ENCODE measurements around the gene SCAMP4.
A peak's percentile ranks its signal among the peaks of the same experiment; 100 is the strongest.
"Not testable (repeated sequence)": the region's sequence is repeated elsewhere in the genome, so short reads cannot be mapped to it uniquely, and the experiment has no call there.

The SCAMP4 gene

GRCh38 chr19:1882786-1883692, 22.2 kb upstream of the SCAMP4 start:
- DNase-seq (ENCODE audit: low read depth in 2 of 2): no peak

GRCh38 chr19:1883784-1884183, 21.4 kb upstream of the SCAMP4 start:
- DNase-seq (ENCODE audit: low read depth in 2 of 2): no peak

GRCh38 chr19:1884291-1884718, 20.9 kb upstream of the SCAMP4 start:
- DNase-seq (ENCODE audit: low read depth in 2 of 2): peak in 1 of 2 donors; percentile 61

DNA sequence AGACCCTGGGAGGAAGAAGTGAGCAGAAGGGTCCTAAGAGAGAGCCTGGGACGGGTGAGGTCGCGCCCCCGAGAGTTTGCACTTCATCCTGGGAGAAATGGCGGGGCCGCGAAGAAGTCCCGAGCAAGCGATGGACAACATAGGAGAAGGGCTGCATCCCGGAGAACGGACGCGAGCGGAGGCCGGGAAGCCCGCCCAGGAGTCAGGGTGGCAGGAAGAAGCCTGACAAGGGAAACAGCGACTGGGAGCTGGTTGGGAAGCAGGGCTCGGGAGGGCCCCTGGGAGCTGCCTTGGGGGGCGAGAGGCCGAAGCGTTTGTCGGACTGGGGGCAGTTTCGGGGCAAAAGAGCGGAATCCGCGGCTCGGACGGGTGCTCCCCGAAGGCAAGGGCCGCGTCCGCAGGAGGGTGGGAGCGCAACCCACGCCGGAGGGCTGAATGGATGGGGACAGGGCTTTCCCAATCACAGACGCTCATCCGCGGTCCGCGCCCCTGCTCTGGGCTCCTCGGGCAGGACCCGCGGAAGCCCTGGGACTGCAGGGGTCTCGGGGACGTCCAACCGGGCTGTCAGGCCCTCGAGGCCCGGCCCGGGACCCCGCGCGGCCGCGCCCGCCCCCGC, 20.4 kb upstream of the SCAMP4 start:
- no peak for DNase-seq (ENCODE audit: low read depth in 2 of 2)

DNA sequence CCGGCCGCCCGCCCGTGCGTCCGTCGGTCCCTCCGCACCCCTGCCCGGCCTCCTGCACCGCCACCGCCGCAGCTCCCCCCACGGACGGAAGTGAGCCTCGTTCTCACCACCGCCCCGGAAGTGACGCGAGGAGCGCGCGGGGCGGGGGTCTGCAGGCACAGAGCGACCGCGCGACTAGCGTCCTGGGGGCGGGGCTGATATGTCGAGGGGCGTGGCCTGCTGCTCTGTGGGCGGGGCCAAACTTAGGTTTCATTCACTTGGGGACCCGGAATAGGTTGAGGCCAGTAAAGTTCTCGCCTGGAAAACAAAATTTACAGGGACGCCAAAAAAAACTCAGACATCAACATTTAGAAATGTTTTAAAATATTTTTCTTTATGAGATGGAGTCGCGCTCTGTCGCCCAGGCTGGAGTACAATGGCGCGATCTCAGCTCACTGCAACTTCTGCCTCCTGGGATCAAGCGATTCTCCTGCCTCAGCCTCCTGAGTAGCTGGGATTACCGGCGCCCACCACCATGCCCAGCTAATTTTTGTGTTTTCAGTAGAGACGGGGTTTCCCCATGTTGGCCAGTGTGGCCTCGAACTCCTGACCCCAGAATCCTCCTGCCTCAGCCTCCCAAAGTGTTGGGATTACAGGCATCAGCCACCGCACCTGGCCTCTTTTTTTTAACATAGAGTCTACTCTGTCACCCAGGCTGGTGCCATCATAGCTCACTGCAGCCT, 19.6 kb upstream of the SCAMP4 start, which contains the start of gene ABHD17A:
TSS of gene ABHD17A (minus strand) at position 99 of the 722 bp plus-strand sequence. CDS start 3,930 bp downstream, outside the sequence.
- DNase-seq (ENCODE audit: low read depth in 2 of 2): peak; percentile 88 to 93

- not testable (repeated sequence) for DNase-seq (ENCODE audit: low read depth in 2 of 2)
Observed at GRCh38 chr19:1886360-1886759, 18.8 kb upstream of the SCAMP4 start.

GRCh38 chr19:1888385-1888784, 16.8 kb upstream of the SCAMP4 start:
- DNase-seq (ENCODE audit: low read depth in 2 of 2): no peak

DNA sequence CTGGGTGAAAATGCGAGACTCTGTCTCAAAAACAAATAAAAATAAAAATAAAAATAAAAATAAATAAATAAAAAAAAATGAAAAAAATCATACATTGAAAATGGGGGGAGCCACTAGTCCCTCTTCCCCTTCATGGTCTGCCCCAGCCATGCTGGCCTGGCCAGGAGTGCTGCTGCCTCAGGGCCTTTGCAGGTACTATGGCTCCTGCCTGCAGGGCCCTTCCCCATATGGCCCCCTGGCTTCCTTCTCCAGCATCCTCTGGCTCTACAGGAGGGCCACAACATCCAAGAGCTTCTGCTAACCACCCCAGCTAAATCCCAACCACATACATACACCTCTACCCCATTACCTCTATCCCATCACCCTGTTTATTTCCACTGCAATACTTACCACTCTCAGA, 15.3 kb upstream of the SCAMP4 start:
- no peak for DNase-seq (ENCODE audit: low read depth in 2 of 2)

DNA sequence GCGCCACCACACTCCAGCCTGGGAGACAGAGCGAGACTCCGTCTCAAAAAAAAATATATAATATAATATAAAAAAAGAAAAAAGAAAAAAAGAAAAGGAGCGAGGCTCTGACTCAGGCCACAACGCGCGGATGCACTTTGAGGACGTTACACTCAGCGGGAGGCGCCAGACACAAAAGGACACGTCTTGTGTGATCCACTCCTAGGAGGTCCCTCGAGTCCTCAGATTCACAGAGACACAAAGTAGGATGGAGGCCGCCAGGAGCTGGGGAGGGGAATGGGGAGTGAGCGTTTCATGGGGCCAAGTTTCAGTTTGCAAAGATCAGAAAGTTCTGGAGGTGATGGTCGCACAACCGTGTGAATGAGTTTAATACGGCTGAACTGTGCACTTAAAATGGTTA, 11.4 kb upstream of the SCAMP4 start:
- no peak for DNase-seq (ENCODE audit: low read depth in 2 of 2)

- no peak for DNase-seq (ENCODE audit: low read depth in 2 of 2)
Observed at GRCh38 chr19:1896508-1896907, 8.7 kb upstream of the SCAMP4 start.

DNA sequence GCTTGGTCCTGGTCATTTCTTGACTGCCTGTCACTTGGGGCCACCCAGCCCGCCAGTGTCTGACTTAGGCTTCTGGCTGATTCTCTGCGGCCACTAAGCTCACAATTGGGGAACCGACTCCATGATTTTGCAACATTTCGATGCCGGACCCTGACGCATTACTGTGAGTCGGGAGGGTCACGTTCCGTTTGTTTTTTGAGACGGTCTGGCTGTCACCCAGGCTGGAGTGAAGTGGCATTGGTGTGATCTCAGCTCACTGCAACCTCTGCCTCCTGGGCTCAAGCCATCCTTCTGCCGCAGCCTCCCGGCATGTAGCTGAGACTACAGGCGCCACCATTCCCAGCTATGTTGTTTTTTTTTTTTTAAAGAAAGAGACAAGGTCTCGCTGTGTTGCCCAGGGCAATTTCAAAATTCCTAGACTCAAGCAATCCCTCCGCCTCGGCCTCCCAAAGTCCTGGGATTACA, 3.2 kb upstream of the SCAMP4 start:
- no peak for DNase-seq (ENCODE audit: low read depth in 2 of 2)

GRCh38 chr19:1902923-1903322, 2.3 kb upstream of the SCAMP4 start:
- DNase-seq (ENCODE audit: low read depth in 2 of 2): no peak

GRCh38 chr19:1904860-1905109, 414 bp upstream of the SCAMP4 start:
- DNase-seq (ENCODE audit: low read depth in 2 of 2): no peak

GRCh38 chr19:1905863-1906375, 720 bp downstream of the SCAMP4 start:
- no peak for DNase-seq (ENCODE audit: low read depth in 2 of 2)

DNA sequence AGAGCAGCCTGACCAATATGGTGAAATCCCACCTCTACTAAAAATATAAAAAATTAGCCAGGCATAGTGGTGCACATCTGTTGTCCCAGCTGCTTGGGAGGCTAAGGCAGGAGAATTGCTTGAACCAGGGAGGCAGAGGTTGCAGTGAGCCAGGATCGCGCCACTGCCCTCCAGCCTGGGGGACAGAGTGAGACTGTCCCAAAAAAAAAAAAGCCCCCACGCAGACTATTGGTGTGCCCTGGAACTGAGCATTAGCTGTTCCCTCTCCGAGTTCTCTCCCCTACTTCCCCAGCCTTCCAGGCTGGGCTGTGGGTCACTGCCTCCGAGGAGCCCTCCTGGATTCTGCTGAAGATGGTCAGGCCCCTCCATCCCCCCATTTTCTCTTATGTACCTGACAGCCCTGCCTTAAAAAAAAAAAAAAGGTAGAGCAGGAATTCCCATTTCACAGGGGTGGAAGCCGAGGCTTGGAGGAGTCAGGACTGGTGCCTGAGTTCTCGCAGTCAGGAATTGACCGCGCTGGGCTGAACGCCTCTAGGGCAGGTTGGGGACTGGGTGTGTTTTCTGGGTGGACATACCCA, 1.9 kb downstream of the SCAMP4 start:
- no peak for DNase-seq (ENCODE audit: low read depth in 2 of 2)

GRCh38 chr19:1907563-1908363, 2.6 kb downstream of the SCAMP4 start:
- no peak for DNase-seq (ENCODE audit: low read depth in 2 of 2)

DNA sequence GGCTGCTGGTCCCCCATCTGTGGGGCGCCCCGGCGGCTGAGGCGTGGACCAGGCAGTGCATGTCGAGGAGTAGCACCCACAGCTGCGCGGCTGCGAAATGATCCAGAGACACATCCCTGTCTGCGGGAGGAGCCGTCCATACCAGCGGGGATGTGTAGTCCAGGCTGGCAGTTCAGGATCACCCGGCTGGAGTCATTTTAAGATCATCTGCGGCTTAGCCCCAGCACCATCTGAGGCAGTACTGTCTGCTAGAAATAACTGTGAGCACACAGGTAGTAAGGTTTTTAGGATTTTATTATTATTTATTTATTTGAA, 3.1 kb downstream of the SCAMP4 start:
- no peak for DNase-seq (ENCODE audit: low read depth in 2 of 2)

GRCh38 chr19:1909761-1910080, 4.5 kb downstream of the SCAMP4 start:
- DNase-seq (ENCODE audit: low read depth in 2 of 2): no peak

GRCh38 chr19:1910177-1910576, 5.0 kb downstream of the SCAMP4 start:
- no peak for DNase-seq (ENCODE audit: low read depth in 2 of 2)

- DNase-seq (ENCODE audit: low read depth in 2 of 2): peak in 1 of 2 donors; percentile 32
Observed at GRCh38 chr19:1911098-1911497, 5.9 kb downstream of the SCAMP4 start.

DNA sequence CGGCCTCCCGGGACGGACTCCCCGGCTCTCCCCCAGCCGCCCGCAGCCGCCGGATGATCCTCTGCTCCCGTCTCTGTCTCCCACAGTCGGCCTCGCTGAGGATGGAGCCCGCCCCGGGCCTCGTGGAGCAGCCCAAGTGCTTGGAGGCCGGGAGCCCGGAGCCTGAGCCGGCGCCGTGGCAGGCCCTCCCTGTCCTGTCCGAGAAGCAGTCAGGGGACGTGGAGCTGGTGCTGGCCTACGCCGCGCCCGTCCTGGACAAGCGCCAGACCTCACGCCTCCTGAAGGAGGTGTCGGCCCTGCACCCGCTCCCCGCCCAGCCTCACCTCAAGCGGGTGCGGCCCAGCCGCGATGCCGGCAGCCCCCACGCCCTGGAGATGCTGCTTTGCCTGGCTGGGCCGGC, 6.8 kb downstream of the SCAMP4 start:
- no peak for DNase-seq (ENCODE audit: low read depth in 2 of 2)

Measured in stimulated activated CD8-positive, alpha-beta memory T cell treated with anti-CD3 and anti-CD28 coated beads, Interleukin-7, amount 100 ng/mL, for 4 hours (primary cell).